Panc1 (cell line): ENCODE results near the gene ZNF660. TPM values are rescaled to one million over a fixed set of nuclear protein-coding genes. Genes with fewer than 3 reads are reported as not detected.
"Not testable (repeated sequence)": the region's sequence is repeated elsewhere in the genome, so short reads cannot be mapped to it uniquely, and the experiment has no call there.

ENCODE experiments used
- ATAC-seq: fragments of 200-7000 bp; cut with Tn5 transposase; 2 replicates; pipeline ENCODE4 v1.9.1; 2020; ENCODE audit warnings: mild to moderate bottlenecking, moderate library complexity
- Bru-seq: library from RNA; stranded (reverse); fragments of 400-500 nt; gene quantifications from one replicate; lab custom pipeline; 2021; lab: Mats Ljungman, UMichigan
- BruChase-seq, 2 experiments: library from RNA; stranded (reverse); fragments of 400-500 nt; gene quantifications; one replicate each; lab custom pipeline; 2021; lab: Mats Ljungman, UMichigan
- BruUV-seq: library from RNA; stranded (reverse); fragments of 400-500 nt; replicated peaks from 2 replicates; lab custom pipeline; 2021; lab: Mats Ljungman, UMichigan
- CTCF ChIA-PET: fragments of 300-600 bp; sonication (Branson Sonifier 250); formaldehyde crosslinking; loops from one replicate; lab custom pipeline; 2022; ENCODE audit warnings: antibody characterized with exemption; lab: Charles Lee
- POLR2A ChIA-PET: fragments of 300-600 bp; sonication (Branson Sonifier 250); formaldehyde crosslinking; loops from one replicate; lab custom pipeline; 2022; ENCODE audit warnings: antibody characterized with exemption; lab: Charles Lee
- DNase-seq: peaks from one replicate; pipeline ENCODE4 v3.0.0-alpha.2; 2010; ENCODE audit warnings: low read depth, low spot score
- H3K27ac ChIP-seq: 2 replicates; pipeline ENCODE4 v1.5.1; 2011; ENCODE audit warnings: mild to moderate bottlenecking, low read length, inconsistent platforms
- H3K27me3 ChIP-seq: fragments of 200-500 bp; sonication (Bioruptor generic); 2 replicates; pipeline ENCODE4 v1.6.0; 2014; ENCODE audit warnings: low read length, inconsistent platforms; ENCODE audit not compliant: control insufficient read depth, insufficient read depth
- H3K36me3 ChIP-seq: fragments of 200-500 bp; sonication (Bioruptor generic); 2 replicates; pipeline ENCODE4 v1.5.1; 2014; ENCODE audit warnings: inconsistent platforms, mild to moderate bottlenecking, low read length, moderate library complexity; ENCODE audit not compliant: control insufficient read depth, insufficient read depth
- H3K4me1 ChIP-seq: 2 replicates; pipeline ENCODE4 v1.5.1; 2011; ENCODE audit warnings: inconsistent platforms, mild to moderate bottlenecking, low read length, moderate library complexity; ENCODE audit not compliant: control insufficient read depth, insufficient read depth
- H3K4me3 ChIP-seq, 2 experiments: 2 replicates each; pipeline ENCODE4 v1.5.1; 2011 to 2012; ENCODE audit warnings: low read depth in 2 of 2, low read length in 2 of 2, mild to moderate bottlenecking in 2 of 2, inconsistent platforms in 1 of 2, moderate library complexity in 1 of 2
- H3K9me3 ChIP-seq: fragments of 200-500 bp; sonication (Bioruptor generic); 2 replicates; pipeline ENCODE4 v1.5.1; 2014; ENCODE audit warnings: low read depth, mild to moderate bottlenecking, inconsistent platforms, low read length, moderate library complexity; ENCODE audit not compliant: control insufficient read depth, insufficient read depth
- POLR2AphosphoS5 ChIP-seq: IDR thresholded peaks from 2 replicates; pipeline ENCODE4 v1.6.1; 2012; ENCODE audit warnings: mild to moderate bottlenecking, low read depth, low read length, moderate library complexity
- SIN3A ChIP-seq: IDR thresholded peaks from 2 replicates; pipeline ENCODE4 v1.6.1; 2012; ENCODE audit warnings: low read depth, mild to moderate bottlenecking, low read length, moderate library complexity, borderline replicate concordance; ENCODE audit not compliant: insufficient read depth
- TCF7L2 ChIP-seq: IDR thresholded peaks from 2 replicates; pipeline ENCODE4 v1.6.1; 2011; ENCODE audit warnings: mild to moderate bottlenecking, low read depth, low read length, inconsistent platforms
- in situ Hi-C: cut with HindIII; loops from 2 replicates; pipeline ENCODE4 v1.10.0; 2016; ENCODE audit warnings: low sequenced_read_pairs, low pct_unique_long_range_greater_than_20kb
- intact Hi-C: fragments of 100-400 bp; cut with micrococcal nuclease; formaldehyde crosslinking; loops from one replicate; pipeline ENCODE4 v1.10.0; 2022; ENCODE audit not compliant: unreplicated experiment
- long read RNA-seq: library from polyadenylated mRNA; unstranded; transcript quantifications from one replicate; pipeline ENCODE4 v2.0.0, GENCODE V29; 2021; ENCODE audit not compliant: unreplicated experiment
- polyA plus RNA-seq: library from polyadenylated mRNA; unstranded; fragments of >200 nt; gene quantifications from one replicate; pipeline ENCODE4 v1.2.1, GENCODE V29; 2012; ENCODE audit warnings: missing spikeins; ENCODE audit not compliant: insufficient read length
- total RNA-seq: library from RNA; stranded (reverse); gene quantifications from one replicate; pipeline ENCODE4 v1.2.1, GENCODE V29; 2021; ENCODE audit not compliant: unreplicated experiment
- TF ChIP-seq, protein P1 (sequence below), 2 experiments: IDR thresholded peaks; 2 replicates each; pipeline ENCODE4 v1.6.1; 2011 to 2012; ENCODE audit warnings: low read depth in 2 of 2, control low read depth in 1 of 2, low read length in 1 of 2, mild to moderate bottlenecking in 1 of 2, moderate library complexity in 1 of 2; ENCODE audit not compliant: insufficient read depth in 1 of 2
- TF ChIP-seq, protein P2 (sequence below): fragments of 450-650 bp; IDR thresholded peaks from 2 replicates; pipeline ENCODE4 v1.5.1; 2017; ENCODE audit warnings: mild to moderate bottlenecking

The ZNF660 gene
- not detected for total RNA-seq
- polyA plus RNA-seq, result not detected
- Bru-seq, nascent RNA, result percentile 14 among the genes with signal in this experiment
- BruChase-seq, experiment 1, labeled RNA remaining after a 2-hour chase, result percentile 6 among the genes with signal in this experiment
- percentile 14 among the genes with signal in this experiment for BruChase-seq, experiment 2, labeled RNA remaining after a 6-hour chase
- long read RNA-seq, result 0 reads

DNA sequence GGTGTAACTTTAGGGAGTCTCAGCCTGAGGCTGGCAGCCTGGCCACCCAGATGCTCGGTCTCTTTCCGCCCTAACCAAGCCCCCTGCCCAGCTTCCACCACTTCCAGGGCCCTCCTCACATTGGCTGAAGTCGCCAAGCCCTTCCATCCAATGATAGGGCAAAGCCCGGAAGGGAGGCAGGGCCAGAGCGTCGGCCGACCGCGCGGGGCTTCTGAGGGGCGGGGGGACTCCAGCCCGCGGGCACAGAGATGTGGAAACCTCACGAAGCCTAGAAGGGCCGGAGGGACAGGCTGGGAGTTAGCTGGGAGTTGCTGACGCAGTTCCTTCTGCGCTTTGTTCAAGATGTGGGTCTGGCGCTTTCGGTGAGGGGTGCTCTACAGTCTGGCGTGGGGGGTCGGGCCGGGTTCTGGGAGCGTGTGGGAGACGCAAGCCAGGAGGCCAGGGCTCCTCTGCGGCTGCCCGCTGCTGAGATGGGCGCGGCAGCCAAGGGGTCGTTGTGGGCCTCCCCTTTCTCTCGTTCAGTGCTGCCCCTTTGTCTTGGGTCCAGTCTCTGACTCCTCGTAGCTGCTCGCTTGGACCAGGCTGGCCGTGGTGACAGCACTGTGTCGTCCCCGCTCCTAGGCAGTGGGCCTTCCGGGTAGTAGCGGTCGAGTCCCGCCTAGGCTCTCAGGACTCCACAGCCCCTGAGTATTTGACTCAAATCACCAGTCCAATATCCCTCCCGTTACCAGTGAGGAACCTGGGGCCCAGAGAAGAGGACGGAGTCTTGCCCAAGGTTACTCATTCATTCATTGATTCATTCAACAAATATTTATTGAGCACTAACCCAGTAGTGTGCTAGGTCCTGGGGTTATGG, at the start of gene ZNF660:
Gene ZNF660 (plus strand): TSS at position 319 of the 856 bp plus-strand sequence. CDS start 9,230 bp downstream, outside the sequence.
- BruUV-seq, result no TSS peak
- in situ Hi-C loops, result no loop called here
- TF ChIP-seq SIN3A (no peak), POLR2AphosphoS5 (no peak), TCF7L2 (no peak)
- TF ChIP-seq, protein P1, sequence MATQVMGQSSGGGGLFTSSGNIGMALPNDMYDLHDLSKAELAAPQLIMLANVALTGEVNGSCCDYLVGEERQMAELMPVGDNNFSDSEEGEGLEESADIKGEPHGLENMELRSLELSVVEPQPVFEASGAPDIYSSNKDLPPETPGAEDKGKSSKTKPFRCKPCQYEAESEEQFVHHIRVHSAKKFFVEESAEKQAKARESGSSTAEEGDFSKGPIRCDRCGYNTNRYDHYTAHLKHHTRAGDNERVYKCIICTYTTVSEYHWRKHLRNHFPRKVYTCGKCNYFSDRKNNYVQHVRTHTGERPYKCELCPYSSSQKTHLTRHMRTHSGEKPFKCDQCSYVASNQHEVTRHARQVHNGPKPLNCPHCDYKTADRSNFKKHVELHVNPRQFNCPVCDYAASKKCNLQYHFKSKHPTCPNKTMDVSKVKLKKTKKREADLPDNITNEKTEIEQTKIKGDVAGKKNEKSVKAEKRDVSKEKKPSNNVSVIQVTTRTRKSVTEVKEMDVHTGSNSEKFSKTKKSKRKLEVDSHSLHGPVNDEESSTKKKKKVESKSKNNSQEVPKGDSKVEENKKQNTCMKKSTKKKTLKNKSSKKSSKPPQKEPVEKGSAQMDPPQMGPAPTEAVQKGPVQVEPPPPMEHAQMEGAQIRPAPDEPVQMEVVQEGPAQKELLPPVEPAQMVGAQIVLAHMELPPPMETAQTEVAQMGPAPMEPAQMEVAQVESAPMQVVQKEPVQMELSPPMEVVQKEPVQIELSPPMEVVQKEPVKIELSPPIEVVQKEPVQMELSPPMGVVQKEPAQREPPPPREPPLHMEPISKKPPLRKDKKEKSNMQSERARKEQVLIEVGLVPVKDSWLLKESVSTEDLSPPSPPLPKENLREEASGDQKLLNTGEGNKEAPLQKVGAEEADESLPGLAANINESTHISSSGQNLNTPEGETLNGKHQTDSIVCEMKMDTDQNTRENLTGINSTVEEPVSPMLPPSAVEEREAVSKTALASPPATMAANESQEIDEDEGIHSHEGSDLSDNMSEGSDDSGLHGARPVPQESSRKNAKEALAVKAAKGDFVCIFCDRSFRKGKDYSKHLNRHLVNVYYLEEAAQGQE (IDR thresholded peaks at IDR 0.05; ENCODE audit: insufficient read depth in 1 of 2, low read depth in 2 of 2, low read length in 1 of 2), result no peak
- TF ChIP-seq, protein P2, sequence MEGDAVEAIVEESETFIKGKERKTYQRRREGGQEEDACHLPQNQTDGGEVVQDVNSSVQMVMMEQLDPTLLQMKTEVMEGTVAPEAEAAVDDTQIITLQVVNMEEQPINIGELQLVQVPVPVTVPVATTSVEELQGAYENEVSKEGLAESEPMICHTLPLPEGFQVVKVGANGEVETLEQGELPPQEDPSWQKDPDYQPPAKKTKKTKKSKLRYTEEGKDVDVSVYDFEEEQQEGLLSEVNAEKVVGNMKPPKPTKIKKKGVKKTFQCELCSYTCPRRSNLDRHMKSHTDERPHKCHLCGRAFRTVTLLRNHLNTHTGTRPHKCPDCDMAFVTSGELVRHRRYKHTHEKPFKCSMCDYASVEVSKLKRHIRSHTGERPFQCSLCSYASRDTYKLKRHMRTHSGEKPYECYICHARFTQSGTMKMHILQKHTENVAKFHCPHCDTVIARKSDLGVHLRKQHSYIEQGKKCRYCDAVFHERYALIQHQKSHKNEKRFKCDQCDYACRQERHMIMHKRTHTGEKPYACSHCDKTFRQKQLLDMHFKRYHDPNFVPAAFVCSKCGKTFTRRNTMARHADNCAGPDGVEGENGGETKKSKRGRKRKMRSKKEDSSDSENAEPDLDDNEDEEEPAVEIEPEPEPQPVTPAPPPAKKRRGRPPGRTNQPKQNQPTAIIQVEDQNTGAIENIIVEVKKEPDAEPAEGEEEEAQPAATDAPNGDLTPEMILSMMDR, result no peak
- ChIA-PET POLR2A (interaction anchor here (0.6 kb wide), 1 partner anchor 70 kb away, joined by 3 read pairs; no protein-coding TSS in a partner anchor), CTCF (no interaction called here)
- H3K9me3 ChIP-seq, result no peaks in the 10 kb centered on the region
- H3K36me3 ChIP-seq, result no peaks in the 10 kb centered on the region
- no peaks in the 10 kb centered on the region for H3K4me1 ChIP-seq
- peak within 1 kb of the TSS in 1 of 2 experiments; percentile 32; a peak in 1 of 4 replicates for H3K4me3 ChIP-seq
- no peak within 1 kb of the TSS for H3K27ac ChIP-seq
- DNase-seq (no peak), ATAC-seq (no peak)
- intact Hi-C loops, result no loop called here
- no peaks in the 10 kb centered on the region for H3K27me3 ChIP-seq

DNA sequence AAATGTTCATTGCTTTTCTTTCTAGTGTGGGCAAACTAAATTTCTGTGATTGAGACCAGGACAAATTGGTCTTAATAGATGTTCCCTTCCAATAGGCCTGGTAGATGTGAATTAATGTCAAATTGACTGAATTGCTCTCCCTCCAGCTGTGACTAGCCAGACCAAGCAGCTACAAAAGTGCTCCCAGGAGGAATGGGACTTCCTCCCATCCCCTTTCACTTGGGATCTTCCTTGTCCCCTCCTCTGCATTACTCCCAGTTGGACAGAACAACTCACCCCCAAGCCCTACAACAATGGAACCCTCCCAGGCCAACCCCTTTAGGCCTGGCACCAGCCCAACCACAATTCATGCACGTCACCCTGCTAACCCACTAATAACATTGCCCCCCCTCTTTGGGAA, 49.4 kb upstream of the ZNF660 start:
- Histone ChIP-seq H3K27me3 (no peaks in the 10 kb centered on the region), H3K9me3 (no peaks in the 10 kb centered on the region), H3K27ac (no peak overlapping the region), H3K4me1 (no peaks in the 10 kb centered on the region), H3K36me3 (no peaks in the 10 kb centered on the region), H3K4me3 (no peak overlapping the region)
- no TSS peak for BruUV-seq
- DNase-seq, result no peak
- ATAC-seq, result no peak
- ChIA-PET POLR2A (no interaction called here), CTCF (no interaction called here)
- in situ Hi-C loops (no loop called here), intact Hi-C loops (loop anchor here (10.0 kb wide), 1 partner anchor 89 kb away; the partner anchor contains the start of gene ZNF197)
- no peak for TF ChIP-seq SIN3A
- no peak for TF ChIP-seq POLR2AphosphoS5
- TF ChIP-seq, protein P2, result no peak
- TF ChIP-seq TCF7L2, result no peak
- TF ChIP-seq, protein P1 (IDR thresholded peaks at IDR 0.05; ENCODE audit: insufficient read depth in 1 of 2, low read depth in 2 of 2, low read length in 1 of 2), result no peak

GRCh38 chr3:44544811-44545210, 40.0 kb upstream of the ZNF660 start:
- intact Hi-C loops, BruUV-seq, CTCF ChIA-PET: not testable (repeated sequence)

More at GRCh38 chr3:44544811-44545210, 40.0 kb upstream of the ZNF660 start:
- H3K27me3 ChIP-seq, POLR2A ChIA-PET, H3K9me3 ChIP-seq, H3K27ac ChIP-seq, ATAC-seq, DNase-seq, H3K4me1 ChIP-seq, H3K36me3 ChIP-seq, H3K4me3 ChIP-seq, in situ Hi-C loops: not testable (repeated sequence)
